SKM-1 (cell line): ENCODE data around the gene KCNN3.

ENCODE experiments used
- DNase-seq: peaks from one replicate; lab custom pipeline; 2025; ENCODE audit not compliant: unreplicated experiment; lab: John Stamatoyannopoulos, UW

KCNN3 gene

GRCh38 chr1:154842635-154843034 is 27.4 kb downstream of the KCNN3 start:
- no peak for DNase-seq

GRCh38 chr1:154841384-154841783 is 28.7 kb downstream of the KCNN3 start:
- no peak for DNase-seq

- DNase-seq: no peak
Observed at GRCh38 chr1:154840269-154841176, 29.6 kb downstream of the KCNN3 start.

- DNase-seq: no peak
Observed at GRCh38 chr1:154839691-154840090, 30.4 kb downstream of the KCNN3 start.

- DNase-seq: no peak
Observed at GRCh38 chr1:154838988-154839387, 31.1 kb downstream of the KCNN3 start.

- no peak for DNase-seq
Observed at GRCh38 chr1:154838461-154838860, 31.6 kb downstream of the KCNN3 start.

- DNase-seq: no peak
Observed at GRCh38 chr1:154837672-154838171, 32.4 kb downstream of the KCNN3 start.

GRCh38 chr1:154837034-154837671 is 32.9 kb downstream of the KCNN3 start:
- DNase-seq: no peak

GRCh38 chr1:154835531-154836324 is 34.4 kb downstream of the KCNN3 start:
- no peak for DNase-seq

- DNase-seq: no peak
Observed at GRCh38 chr1:154833841-154834240, 36.2 kb downstream of the KCNN3 start.

- no peak for DNase-seq
Observed at GRCh38 chr1:154833209-154833608, 36.9 kb downstream of the KCNN3 start.

- DNase-seq: no peak
Observed at GRCh38 chr1:154832384-154832783, 37.7 kb downstream of the KCNN3 start.

- DNase-seq: no peak
Observed at GRCh38 chr1:154831462-154831861, 38.6 kb downstream of the KCNN3 start.

GRCh38 chr1:154829062-154829461 is 41.0 kb downstream of the KCNN3 start:
- DNase-seq: no peak

GRCh38 chr1:154824179-154825000 is 45.7 kb downstream of the KCNN3 start:
- DNase-seq: no peak

- DNase-seq: no peak
Observed at GRCh38 chr1:154822717-154823116, 47.4 kb downstream of the KCNN3 start.

- DNase-seq: no peak
Observed at GRCh38 chr1:154822233-154822632, 47.8 kb downstream of the KCNN3 start.

- no peak for DNase-seq
Observed at GRCh38 chr1:154821083-154821482, 49.0 kb downstream of the KCNN3 start.

- DNase-seq: no peak
Observed at GRCh38 chr1:154820646-154821045, 49.4 kb downstream of the KCNN3 start.
